ENCODE measurements around the gene TNS1. TPM values are rescaled to one million over a fixed set of nuclear protein-coding genes. Genes with fewer than 3 reads are reported as not detected.

Gene TNS1
- total RNA-seq, 4 donors from 2014 or later, result 23.1 to 156 (median 81.1) TPM

DNA sequence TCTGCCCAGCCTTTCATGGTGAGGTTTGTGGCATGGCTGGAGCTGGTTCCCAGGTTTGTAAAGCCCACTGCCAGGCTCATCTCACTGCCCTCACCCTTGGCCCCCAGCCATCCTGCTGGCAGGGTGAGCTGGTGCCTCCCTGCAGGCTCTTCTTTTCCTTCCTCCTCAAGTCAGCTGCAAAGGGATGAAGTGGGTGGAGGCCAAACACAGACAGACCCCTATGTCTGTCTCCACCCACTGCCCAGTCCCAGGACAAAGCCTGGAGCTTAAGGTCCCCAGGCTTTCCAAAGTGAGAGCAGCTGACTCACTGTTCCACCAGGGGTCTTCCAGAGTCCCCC is 92.0 kb downstream of the TNS1 start:
- Histone ChIP-seq H3K27ac (peak overlapping the region; percentile 27 to 92 (median 47)), H3K36me3 (no peaks in the 10 kb centered on the region), H3K4me3 (no peak overlapping the region), H3K9me3 (no peaks in the 10 kb centered on the region), H3K4me1 (peaks cover 0 to 84% (median 0%) of the 10 kb centered on the region in 4 donors), H3K27me3 (no peaks in the 10 kb centered on the region)
- no peak for TF ChIP-seq POLR2A (IDR thresholded peaks at IDR 0.05)
- TF ChIP-seq, protein P1, sequence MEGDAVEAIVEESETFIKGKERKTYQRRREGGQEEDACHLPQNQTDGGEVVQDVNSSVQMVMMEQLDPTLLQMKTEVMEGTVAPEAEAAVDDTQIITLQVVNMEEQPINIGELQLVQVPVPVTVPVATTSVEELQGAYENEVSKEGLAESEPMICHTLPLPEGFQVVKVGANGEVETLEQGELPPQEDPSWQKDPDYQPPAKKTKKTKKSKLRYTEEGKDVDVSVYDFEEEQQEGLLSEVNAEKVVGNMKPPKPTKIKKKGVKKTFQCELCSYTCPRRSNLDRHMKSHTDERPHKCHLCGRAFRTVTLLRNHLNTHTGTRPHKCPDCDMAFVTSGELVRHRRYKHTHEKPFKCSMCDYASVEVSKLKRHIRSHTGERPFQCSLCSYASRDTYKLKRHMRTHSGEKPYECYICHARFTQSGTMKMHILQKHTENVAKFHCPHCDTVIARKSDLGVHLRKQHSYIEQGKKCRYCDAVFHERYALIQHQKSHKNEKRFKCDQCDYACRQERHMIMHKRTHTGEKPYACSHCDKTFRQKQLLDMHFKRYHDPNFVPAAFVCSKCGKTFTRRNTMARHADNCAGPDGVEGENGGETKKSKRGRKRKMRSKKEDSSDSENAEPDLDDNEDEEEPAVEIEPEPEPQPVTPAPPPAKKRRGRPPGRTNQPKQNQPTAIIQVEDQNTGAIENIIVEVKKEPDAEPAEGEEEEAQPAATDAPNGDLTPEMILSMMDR (IDR thresholded peaks at IDR 0.05), result no peak
- no peak for DNase-seq

DNA sequence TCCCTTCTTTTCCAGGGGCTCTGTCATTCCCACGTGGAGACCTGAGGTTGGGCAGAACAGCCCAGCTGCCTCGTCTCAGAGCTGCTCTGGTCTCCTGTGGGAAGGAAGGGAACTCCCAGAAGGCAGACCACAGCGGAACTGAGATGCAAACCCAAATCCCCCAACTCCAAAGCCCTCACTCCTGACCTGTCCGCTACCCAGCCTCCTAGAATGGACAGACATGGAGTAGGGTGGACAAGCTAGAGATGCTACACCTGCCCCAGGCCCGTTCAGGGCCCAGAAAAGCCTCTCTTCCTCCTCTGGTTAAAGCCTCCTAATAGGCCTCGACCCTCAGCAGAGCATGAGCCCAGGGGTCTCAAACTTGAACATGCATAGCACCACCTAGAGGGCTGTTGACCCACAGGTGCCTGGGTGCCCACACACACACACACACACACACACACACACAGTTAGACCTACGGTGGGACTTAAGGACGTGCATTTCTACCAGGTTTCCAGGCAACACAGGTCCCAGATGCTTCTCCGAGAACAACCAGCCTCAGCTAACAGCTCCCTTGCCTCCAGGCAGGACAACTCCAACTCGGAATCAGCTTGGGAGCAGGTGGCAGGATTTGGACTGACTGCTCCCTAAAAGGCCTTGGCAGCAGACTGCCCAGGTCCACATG is 93.5 kb downstream of the TNS1 start:
- H3K4me3 ChIP-seq, result no peak overlapping the region
- H3K27ac ChIP-seq, result peak overlapping the region in 3 of 4 donors; percentile 38 to 92 (median 61)
- H3K36me3 ChIP-seq, result no peaks in the 10 kb centered on the region
- no peak for TF ChIP-seq POLR2A (IDR thresholded peaks at IDR 0.05)
- TF ChIP-seq, protein P1 (IDR thresholded peaks at IDR 0.05), result no peak
- H3K9me3 ChIP-seq, result no peaks in the 10 kb centered on the region
- no peak for DNase-seq
- peaks cover 0 to 90% (median 0%) of the 10 kb centered on the region in 4 donors for H3K4me1 ChIP-seq
- H3K27me3 ChIP-seq, result no peaks in the 10 kb centered on the region

DNA sequence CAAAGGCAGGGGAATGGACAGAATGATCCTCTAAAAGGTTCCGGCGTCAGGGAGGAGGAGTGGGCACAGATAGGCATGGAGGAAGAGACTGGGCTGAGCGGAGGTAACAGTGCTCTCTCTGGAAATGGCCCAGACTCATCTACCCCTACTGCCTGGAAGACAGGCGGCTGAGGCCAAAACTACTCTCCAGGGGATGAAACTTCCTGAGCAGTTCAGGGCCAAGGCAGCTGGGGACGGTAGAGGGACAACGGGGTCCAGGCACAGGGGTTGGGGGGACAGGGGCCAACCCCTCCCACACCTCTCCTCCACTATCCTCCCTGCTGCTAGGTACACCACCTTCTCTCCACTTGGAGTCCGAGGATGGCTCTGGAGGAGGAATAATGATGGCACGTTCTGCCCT is 94.3 kb downstream of the TNS1 start:
- peaks cover 0 to 90% (median 0%) of the 10 kb centered on the region in 4 donors for H3K4me1 ChIP-seq
- no peak for TF ChIP-seq POLR2A (IDR thresholded peaks at IDR 0.05)
- TF ChIP-seq, protein P1 (IDR thresholded peaks at IDR 0.05), result no peak
- peak overlapping the region in 2 of 4 donors; percentile 61 to 92 for H3K27ac ChIP-seq
- H3K27me3 ChIP-seq, result no peaks in the 10 kb centered on the region
- no peaks in the 10 kb centered on the region for H3K9me3 ChIP-seq
- no peak overlapping the region for H3K4me3 ChIP-seq
- no peaks in the 10 kb centered on the region for H3K36me3 ChIP-seq
- DNase-seq, result no peak

DNA sequence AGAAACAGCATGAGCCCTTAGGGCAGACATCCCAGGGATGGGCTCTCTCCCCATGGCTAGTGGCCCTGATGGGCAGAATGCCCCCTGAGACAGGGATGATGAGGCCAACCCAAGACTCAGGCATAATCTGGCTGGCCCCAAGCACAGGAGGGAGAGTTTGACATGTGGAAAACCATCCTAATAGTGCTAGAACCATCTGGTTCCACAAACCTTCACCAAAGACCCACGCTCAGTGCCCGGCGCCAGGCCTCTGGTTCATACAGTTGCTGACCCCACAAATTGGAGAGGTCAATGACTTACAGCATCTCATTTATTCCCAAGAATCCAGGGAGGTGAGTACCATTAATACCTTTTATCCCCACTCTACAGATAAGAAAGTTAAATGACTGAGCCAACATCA is 95.5 kb downstream of the TNS1 start:
- H3K36me3 ChIP-seq, result no peaks in the 10 kb centered on the region
- DNase-seq, result no peak
- peak overlapping the region in 2 of 4 donors; percentile 65 to 92 for H3K27ac ChIP-seq
- TF ChIP-seq, protein P1 (IDR thresholded peaks at IDR 0.05), result no peak
- TF ChIP-seq POLR2A (IDR thresholded peaks at IDR 0.05), result no peak
- H3K4me1 ChIP-seq, result peaks cover 0 to 90% (median 0%) of the 10 kb centered on the region in 4 donors
- H3K9me3 ChIP-seq, result no peaks in the 10 kb centered on the region
- no peaks in the 10 kb centered on the region for H3K27me3 ChIP-seq
- no peak overlapping the region for H3K4me3 ChIP-seq

DNA sequence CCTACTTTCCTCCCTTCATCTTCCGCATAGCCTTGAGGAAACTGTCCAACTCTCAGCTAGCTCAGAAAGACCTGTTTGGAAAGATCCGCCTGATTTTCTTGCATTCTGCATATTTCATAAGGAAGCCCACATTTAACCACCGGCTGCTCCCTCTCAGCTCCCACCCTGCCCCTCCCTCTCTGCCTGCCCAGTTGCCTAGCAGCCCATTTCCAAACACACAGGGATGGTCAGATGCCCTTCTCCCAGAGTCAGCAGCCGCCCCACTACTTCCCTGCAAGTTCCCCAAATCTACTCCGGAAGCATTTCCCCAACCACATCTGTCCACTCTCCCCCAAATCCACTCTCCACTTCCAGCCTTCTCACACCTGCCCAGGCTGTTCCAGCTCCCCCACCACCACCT is 96.0 kb downstream of the TNS1 start:
- no peak overlapping the region for H3K4me3 ChIP-seq
- H3K9me3 ChIP-seq, result no peaks in the 10 kb centered on the region
- H3K27me3 ChIP-seq, result no peaks in the 10 kb centered on the region
- TF ChIP-seq, protein P1 (IDR thresholded peaks at IDR 0.05), result no peak
- no peak for TF ChIP-seq POLR2A (IDR thresholded peaks at IDR 0.05)
- H3K4me1 ChIP-seq, result peaks cover 0 to 90% (median under 1%) of the 10 kb centered on the region in 4 donors
- H3K36me3 ChIP-seq, result no peaks in the 10 kb centered on the region
- no peak for DNase-seq
- H3K27ac ChIP-seq, result peak overlapping the region in 3 of 4 donors; percentile 25 to 92 (median 86)

Measured in Peyer's patch (tissue), 4 donors.